ENCODE data around the gene FANCM.

GRCh38 chr14:45204241-45204640 is 68.5 kb downstream of the FANCM start:
- TF ChIP-seq CTCF (IDR thresholded peaks at IDR 0.05) (no peak), POLR2A (IDR thresholded peaks at IDR 0.05) (no peak)
